ENCODE results near the gene VWA8.

Gene VWA8

GRCh38 chr13:41960637-41961465 is at the start of gene VWA8:
VWA8 (minus strand) TSS chr13:41961109; CDS start chr13:41961015, 94 bp downstream.
- peak; percentile 94 for DNase-seq

GRCh38 chr13:42009057-42009456 is 48.1 kb upstream of the VWA8 start:
- DNase-seq: no peak

GRCh38 chr13:42007844-42008243 is 46.9 kb upstream of the VWA8 start:
- no peak for DNase-seq

- no peak for DNase-seq
Observed at GRCh38 chr13:42002066-42002465, 41.2 kb upstream of the VWA8 start.

- DNase-seq: no peak
Observed at GRCh38 chr13:42001580-42001979, 40.7 kb upstream of the VWA8 start.

GRCh38 chr13:42000846-42001245 is 39.9 kb upstream of the VWA8 start:
- DNase-seq: no peak

GRCh38 chr13:41997396-41997795 is 36.5 kb upstream of the VWA8 start:
- DNase-seq: no peak

GRCh38 chr13:41995946-41996345 is 35.0 kb upstream of the VWA8 start:
- DNase-seq: peak; percentile 64

GRCh38 chr13:41995336-41995735 is 34.4 kb upstream of the VWA8 start:
- no peak for DNase-seq

- no peak for DNase-seq
Observed at GRCh38 chr13:41994696-41995095, 33.8 kb upstream of the VWA8 start.

GRCh38 chr13:41991936-41992335 is 31.0 kb upstream of the VWA8 start:
- DNase-seq: no peak

- DNase-seq: no peak
Observed at GRCh38 chr13:41988244-41988643, 27.3 kb upstream of the VWA8 start.

GRCh38 chr13:41985788-41986508 is 25.0 kb upstream of the VWA8 start:
- no peak for DNase-seq

- DNase-seq: no peak
Observed at GRCh38 chr13:41981951-41982715, 21.2 kb upstream of the VWA8 start.

GRCh38 chr13:41978007-41978406 is 17.1 kb upstream of the VWA8 start:
- no peak for DNase-seq

- no peak for DNase-seq
Observed at GRCh38 chr13:41976476-41976875, 15.6 kb upstream of the VWA8 start.

GRCh38 chr13:41974262-41974900 is 13.5 kb upstream of the VWA8 start:
- no peak for DNase-seq

GRCh38 chr13:41973247-41973741 is 12.4 kb upstream of the VWA8 start:
- DNase-seq: no peak

- no peak for DNase-seq
Observed at GRCh38 chr13:41971848-41972247, 10.9 kb upstream of the VWA8 start.

- DNase-seq: no peak
Observed at GRCh38 chr13:41970918-41971317, 10.0 kb upstream of the VWA8 start.

GRCh38 chr13:41970022-41970421 is 9.1 kb upstream of the VWA8 start:
- DNase-seq: no peak

- no peak for DNase-seq
Observed at GRCh38 chr13:41969072-41969471, 8.2 kb upstream of the VWA8 start.

- DNase-seq: no peak
Observed at GRCh38 chr13:41966671-41967070, 5.8 kb upstream of the VWA8 start.

Measured in activated CD8-positive, alpha-beta memory T cell treated with anti-CD3 and anti-CD28 coated beads, Interleukin-2, amount 50 U/mL, for 48 hours (primary cell).